HG02610 (cell line): Measurements from ENCODE around the gene PPP1CA.

Experiments
- ATAC-seq: cut with Tn5 transposase; IDR thresholded peaks from one replicate; pipeline ENCODE4 v1.9.1; 2021; ENCODE audit warnings: mild to moderate bottlenecking, moderate library complexity; ENCODE audit not compliant: unreplicated experiment

Gene PPP1CA

DNA sequence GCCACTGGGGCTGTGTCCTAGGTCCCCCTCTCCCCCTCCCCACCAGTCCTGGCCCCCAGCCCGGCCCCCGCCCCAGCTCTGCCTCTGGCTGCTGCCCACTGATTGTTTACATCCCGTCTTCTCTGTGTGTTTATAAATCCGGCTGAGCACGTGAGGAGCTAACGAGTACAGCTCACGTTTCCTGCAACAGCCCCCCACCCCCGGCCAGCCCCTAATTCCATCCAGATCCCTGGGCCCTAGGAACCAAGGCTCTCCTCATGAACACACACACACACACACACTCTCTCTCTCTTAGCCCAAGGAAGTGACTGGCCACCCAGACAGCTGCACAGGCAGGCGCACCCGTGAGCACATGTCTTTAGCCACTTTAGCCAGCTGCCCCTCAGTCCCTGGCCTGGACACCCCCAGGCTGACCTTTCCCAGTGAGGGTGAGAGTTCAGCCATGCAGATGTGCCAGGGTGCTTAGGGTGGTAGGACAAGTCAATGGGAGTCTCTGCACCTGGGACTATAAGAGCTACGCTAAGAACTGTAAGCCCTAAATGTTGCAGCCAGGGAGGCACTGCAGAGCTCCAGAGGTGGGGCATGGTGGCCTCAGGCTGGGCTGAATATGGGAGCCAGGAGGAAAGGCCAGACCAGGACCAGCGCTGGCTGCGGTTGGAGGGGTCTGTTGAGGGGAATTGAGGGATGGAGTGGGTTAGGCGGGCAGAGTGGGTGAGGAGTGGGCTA, 31.1 kb downstream of the PPP1CA start:
- ATAC-seq: no peak

- no peak for ATAC-seq
Measured at GRCh38 chr11:67369801-67370284, 31.8 kb downstream of the PPP1CA start.

GRCh38 chr11:67369275-67369674, 32.4 kb downstream of the PPP1CA start:
- no peak for ATAC-seq

DNA sequence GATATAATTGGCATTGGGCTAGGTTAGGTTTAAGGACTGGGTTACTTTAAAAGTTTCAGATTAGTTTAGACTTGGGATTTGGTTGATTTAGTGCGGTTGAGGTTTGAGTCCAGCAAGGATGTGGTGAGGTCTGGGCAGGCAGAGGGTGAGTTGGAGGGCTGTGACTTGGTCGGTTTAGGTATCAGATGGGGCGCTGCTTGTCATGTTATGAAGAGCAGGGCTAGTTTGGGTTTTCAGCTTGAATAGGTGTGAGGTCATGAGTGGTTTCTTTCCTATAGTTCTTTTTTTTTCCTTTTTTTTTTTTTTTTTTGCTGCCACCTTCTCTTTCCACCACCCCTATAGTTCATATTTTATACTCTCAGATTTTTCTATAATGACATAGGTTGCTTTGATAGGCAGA, 33.0 kb downstream of the PPP1CA start:
- no peak for ATAC-seq

- no peak for ATAC-seq
Measured at GRCh38 chr11:67367761-67368227, 33.9 kb downstream of the PPP1CA start.

GRCh38 chr11:67366961-67367760, 34.5 kb downstream of the PPP1CA start:
- ATAC-seq: no peak

GRCh38 chr11:67366546-67366945, 35.1 kb downstream of the PPP1CA start:
- no peak for ATAC-seq

- no peak for ATAC-seq
Measured at GRCh38 chr11:67365736-67366444, 35.8 kb downstream of the PPP1CA start.

- ATAC-seq: no peak
Measured at GRCh38 chr11:67364783-67365722, 36.6 kb downstream of the PPP1CA start.

GRCh38 chr11:67364169-67364568, 37.5 kb downstream of the PPP1CA start:
- no peak for ATAC-seq

DNA sequence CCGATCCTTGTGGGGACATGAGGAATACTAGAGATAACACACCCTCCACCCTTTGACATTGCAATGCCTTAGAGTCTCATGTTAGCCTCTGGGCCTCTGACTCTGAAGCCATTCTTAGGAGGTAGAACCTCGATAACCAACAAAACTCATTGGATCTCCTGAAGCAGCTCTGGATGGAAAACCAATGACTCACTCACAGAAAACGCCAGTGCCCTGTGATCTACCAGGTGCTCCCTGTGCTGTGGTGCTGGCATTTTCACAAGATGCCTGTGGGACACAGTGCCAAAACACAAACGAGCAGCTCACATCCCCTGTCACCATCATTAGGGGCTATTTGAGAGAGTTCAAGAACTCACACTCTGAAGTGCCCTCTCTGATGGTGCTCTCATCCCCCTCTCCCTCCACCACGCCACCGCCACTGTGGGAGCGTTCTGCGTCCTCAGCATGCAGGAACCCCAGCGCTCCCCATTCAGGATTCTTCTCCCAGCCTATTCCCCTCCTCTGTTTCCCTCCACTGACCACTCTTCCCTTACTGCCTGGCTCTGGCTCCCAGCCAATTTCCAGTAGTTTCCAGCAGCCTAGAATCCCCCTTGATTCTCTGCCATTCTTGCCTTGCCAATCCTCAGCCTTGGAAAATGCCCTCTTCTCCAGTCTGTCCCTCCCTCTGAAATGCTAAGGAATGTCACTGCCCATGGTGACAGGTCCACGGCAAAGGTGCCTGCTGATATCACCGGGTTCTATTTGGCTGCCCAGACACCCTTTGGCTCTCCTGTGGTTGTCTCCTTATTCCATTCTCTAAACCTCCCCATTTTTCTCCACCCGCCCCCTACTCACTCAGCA, 43.6 kb downstream of the PPP1CA start:
- ATAC-seq: no peak

GRCh38 chr11:67356864-67357561, 44.6 kb downstream of the PPP1CA start:
- ATAC-seq: no peak

DNA sequence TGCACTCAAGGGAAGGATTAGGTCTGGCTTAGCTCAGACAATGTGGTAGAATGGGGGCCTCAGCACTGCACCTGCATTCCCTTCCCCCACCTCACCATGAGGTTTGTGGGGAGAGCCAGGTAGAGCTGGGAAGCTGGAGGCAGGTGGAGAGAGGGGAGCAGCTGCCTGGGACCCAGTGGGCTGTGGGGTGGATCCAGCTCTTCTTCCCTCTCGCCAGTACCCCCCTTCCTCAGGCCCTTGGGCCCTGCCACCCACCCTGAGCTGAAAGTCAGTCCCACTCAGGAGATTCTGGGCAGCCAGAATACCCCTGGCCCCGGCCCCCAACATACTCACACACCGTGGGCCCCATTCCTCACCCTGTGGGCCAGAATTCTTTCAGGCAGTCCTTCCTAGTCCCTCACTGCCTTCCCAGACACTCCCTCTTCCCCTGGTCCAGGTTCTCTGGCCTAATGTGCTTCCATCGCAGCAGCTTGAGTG, 45.2 kb downstream of the PPP1CA start:
- no peak for ATAC-seq

GRCh38 chr11:67355794-67356386, 45.8 kb downstream of the PPP1CA start:
- ATAC-seq: no peak

GRCh38 chr11:67355023-67355793, 46.5 kb downstream of the PPP1CA start:
- no peak for ATAC-seq

DNA sequence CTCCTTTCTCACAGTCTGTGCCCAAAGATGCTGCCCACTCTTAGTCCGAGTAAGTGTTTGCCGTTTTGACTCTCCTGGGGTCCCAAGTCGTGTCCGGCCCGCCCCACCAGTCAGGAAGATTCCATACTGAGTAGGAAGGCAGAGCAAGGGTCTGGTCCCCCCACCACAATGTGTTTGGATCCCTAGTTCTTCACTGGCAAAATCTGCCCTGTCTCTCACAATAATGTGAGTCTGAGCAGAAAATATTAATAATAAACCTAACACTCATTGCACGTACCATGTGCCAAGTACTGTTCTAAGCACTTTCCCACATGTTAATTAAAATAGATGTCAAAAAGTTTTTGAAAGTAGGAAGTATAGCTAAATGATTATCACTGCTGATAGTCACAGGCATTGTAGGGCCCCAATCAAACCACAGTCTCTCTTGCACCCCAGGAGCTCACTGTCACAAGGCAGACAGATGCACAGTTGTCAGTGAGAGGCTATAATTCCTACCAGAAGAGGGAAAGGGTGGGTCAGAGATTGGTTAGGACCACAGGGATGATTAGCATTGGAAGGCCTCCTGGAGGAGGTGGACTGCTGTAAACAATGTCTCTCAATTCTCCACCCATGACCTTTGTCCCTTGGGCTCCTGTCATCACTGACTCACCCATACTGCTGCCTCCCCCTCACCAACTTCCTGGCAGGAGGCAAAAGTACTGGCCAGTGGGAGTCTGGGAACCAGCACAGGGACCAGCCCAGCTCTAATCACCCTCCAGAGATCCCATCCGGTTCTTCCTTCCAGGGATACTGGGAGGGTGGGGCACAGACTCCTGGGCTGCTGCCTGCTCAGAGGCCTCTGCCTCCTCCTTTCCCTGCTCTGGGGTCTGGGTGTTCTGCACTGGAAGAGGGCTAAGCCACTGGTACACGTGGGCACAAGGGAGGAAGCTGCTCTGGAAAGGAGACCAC, 47.3 kb downstream of the PPP1CA start:
- ATAC-seq: no peak
